ENCODE measurements around the gene KCNQ1OT1.

KCNQ1OT1 gene

GRCh38 chr11:2725368-2726300, 25.8 kb upstream of the KCNQ1OT1 start:
- Histone ChIP-seq H3K36me3 (ENCODE audit: control insufficient read depth, insufficient read depth, low read length) (no peaks in the 10 kb centered on the region), H3K9ac (ENCODE audit: low read length) (no peak overlapping the region), H3K27ac (ENCODE audit: low read depth, low read length) (no peak overlapping the region), H3K4me1 (ENCODE audit: control insufficient read depth, insufficient read depth, low read length) (peaks cover 13% of the 10 kb centered on the region), H3K4me3 (ENCODE audit: low read depth, low read length) (no peak overlapping the region), H3K27me3 (ENCODE audit: control insufficient read depth, insufficient read depth, low read length) (peaks cover 81% of the 10 kb centered on the region), H3K9me3 (ENCODE audit: control insufficient read depth, insufficient read depth, low read depth, low read length) (peaks cover 9% of the 10 kb centered on the region; the same call in 1 of the 2 replicates)

GRCh38 chr11:2724653-2725367, 25.0 kb upstream of the KCNQ1OT1 start:
- no peak overlapping the region for H3K27ac ChIP-seq (ENCODE audit: low read depth, low read length)
- peaks cover 21% of the 10 kb centered on the region for H3K4me1 ChIP-seq (ENCODE audit: control insufficient read depth, insufficient read depth, low read length)
- no peak overlapping the region for H3K9ac ChIP-seq (ENCODE audit: low read length)
- peaks cover 9% of the 10 kb centered on the region; the same call in 1 of the 2 replicates for H3K9me3 ChIP-seq (ENCODE audit: control insufficient read depth, insufficient read depth, low read depth, low read length)
- no peaks in the 10 kb centered on the region for H3K36me3 ChIP-seq (ENCODE audit: control insufficient read depth, insufficient read depth, low read length)
- peaks cover 89% of the 10 kb centered on the region for H3K27me3 ChIP-seq (ENCODE audit: control insufficient read depth, insufficient read depth, low read length)
- H3K4me3 ChIP-seq (ENCODE audit: low read depth, low read length): no peak overlapping the region

DNA sequence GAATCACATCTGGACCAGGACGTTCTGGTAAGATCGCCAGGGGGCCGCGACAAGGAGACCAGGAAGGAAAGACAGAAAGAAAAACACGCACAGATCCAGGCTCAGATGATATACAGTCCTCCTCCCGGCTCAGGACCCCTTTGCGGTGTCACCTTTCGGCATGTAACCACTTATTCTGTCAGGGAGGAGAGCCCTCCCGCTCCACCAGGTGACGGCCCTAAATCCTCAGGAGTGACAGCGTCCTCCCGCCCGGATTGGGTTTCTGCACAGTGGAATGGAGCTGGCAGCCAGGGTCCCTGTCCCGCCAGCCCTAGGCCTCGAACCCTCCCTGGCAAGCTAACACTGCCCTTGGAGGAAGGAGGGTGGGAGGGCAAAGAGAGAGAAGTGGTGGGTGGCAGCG, 24.3 kb upstream of the KCNQ1OT1 start:
- Histone ChIP-seq H3K9ac (ENCODE audit: low read length) (no peak overlapping the region), H3K4me1 (ENCODE audit: control insufficient read depth, insufficient read depth, low read length) (peaks cover 28% of the 10 kb centered on the region), H3K9me3 (ENCODE audit: control insufficient read depth, insufficient read depth, low read depth, low read length) (peaks cover 9% of the 10 kb centered on the region; the same call in 1 of the 2 replicates), H3K36me3 (ENCODE audit: control insufficient read depth, insufficient read depth, low read length) (no peaks in the 10 kb centered on the region), H3K27me3 (ENCODE audit: control insufficient read depth, insufficient read depth, low read length) (peaks cover 89% of the 10 kb centered on the region), H3K4me3 (ENCODE audit: low read depth, low read length) (no peak overlapping the region), H3K27ac (ENCODE audit: low read depth, low read length) (no peak overlapping the region)

GRCh38 chr11:2722955-2723354, 23.2 kb upstream of the KCNQ1OT1 start:
- Histone ChIP-seq H3K4me3 (ENCODE audit: low read depth, low read length) (no peak overlapping the region), H3K9me3 (ENCODE audit: control insufficient read depth, insufficient read depth, low read depth, low read length) (peaks cover 9% of the 10 kb centered on the region; the same call in 1 of the 2 replicates), H3K4me1 (ENCODE audit: control insufficient read depth, insufficient read depth, low read length) (peaks cover 40% of the 10 kb centered on the region), H3K36me3 (ENCODE audit: control insufficient read depth, insufficient read depth, low read length) (no peaks in the 10 kb centered on the region), H3K27me3 (ENCODE audit: control insufficient read depth, insufficient read depth, low read length) (peaks cover 93% of the 10 kb centered on the region), H3K9ac (ENCODE audit: low read length) (no peak overlapping the region), H3K27ac (ENCODE audit: low read depth, low read length) (no peak overlapping the region)

DNA sequence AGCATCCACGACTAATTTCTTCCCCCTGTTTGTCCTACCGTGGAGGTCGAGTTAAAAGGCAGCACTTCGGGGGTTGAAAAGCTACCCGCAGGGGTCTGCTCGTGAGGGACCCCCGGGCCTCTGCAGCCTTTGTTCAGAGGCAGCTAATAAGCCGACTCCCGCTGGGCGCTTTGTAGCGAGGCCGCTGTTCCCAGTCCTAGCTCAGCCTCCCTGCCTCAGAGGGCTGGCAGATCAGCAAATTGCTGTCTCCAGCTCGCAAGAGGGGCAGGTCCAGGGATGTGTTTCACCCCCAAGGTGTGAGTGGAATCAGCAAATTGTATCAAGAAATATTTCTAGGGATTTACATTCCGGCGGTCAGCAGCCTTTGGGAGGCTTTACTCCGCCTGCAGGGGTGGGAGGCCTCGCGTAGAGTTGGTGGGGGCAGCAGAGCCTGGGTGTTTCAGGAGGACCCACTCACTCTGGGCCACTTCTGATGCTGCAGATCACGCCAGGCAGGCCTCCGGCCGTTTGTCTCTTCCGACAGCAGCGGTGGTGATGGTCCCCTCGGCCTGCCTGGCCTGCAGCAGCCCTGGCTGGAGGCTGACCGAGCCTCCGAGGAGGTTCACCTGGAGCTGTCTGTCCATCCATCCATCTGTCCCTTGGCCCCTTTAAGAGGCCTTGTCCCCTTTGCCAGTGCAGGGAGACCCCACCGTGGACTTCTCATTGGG, 21.6 kb upstream of the KCNQ1OT1 start:
- Histone ChIP-seq H3K27me3 (ENCODE audit: control insufficient read depth, insufficient read depth, low read length) (peaks cover 95% of the 10 kb centered on the region), H3K4me1 (ENCODE audit: control insufficient read depth, insufficient read depth, low read length) (peaks cover 40% of the 10 kb centered on the region), H3K9me3 (ENCODE audit: control insufficient read depth, insufficient read depth, low read depth, low read length) (no peaks in the 10 kb centered on the region), H3K27ac (ENCODE audit: low read depth, low read length) (no peak overlapping the region), H3K4me3 (ENCODE audit: low read depth, low read length) (no peak overlapping the region), H3K9ac (ENCODE audit: low read length) (no peak overlapping the region), H3K36me3 (ENCODE audit: control insufficient read depth, insufficient read depth, low read length) (no peaks in the 10 kb centered on the region)

GRCh38 chr11:2719831-2720590, 20.2 kb upstream of the KCNQ1OT1 start:
- H3K4me3 ChIP-seq (ENCODE audit: low read depth, low read length): no peak overlapping the region
- no peaks in the 10 kb centered on the region for H3K36me3 ChIP-seq (ENCODE audit: control insufficient read depth, insufficient read depth, low read length)
- H3K27ac ChIP-seq (ENCODE audit: low read depth, low read length): no peak overlapping the region
- H3K9me3 ChIP-seq (ENCODE audit: control insufficient read depth, insufficient read depth, low read depth, low read length): no peaks in the 10 kb centered on the region
- H3K27me3 ChIP-seq (ENCODE audit: control insufficient read depth, insufficient read depth, low read length): peaks cover 99% of the 10 kb centered on the region
- H3K4me1 ChIP-seq (ENCODE audit: control insufficient read depth, insufficient read depth, low read length): peaks cover 40% of the 10 kb centered on the region
- H3K9ac ChIP-seq (ENCODE audit: low read length): no peak overlapping the region

DNA sequence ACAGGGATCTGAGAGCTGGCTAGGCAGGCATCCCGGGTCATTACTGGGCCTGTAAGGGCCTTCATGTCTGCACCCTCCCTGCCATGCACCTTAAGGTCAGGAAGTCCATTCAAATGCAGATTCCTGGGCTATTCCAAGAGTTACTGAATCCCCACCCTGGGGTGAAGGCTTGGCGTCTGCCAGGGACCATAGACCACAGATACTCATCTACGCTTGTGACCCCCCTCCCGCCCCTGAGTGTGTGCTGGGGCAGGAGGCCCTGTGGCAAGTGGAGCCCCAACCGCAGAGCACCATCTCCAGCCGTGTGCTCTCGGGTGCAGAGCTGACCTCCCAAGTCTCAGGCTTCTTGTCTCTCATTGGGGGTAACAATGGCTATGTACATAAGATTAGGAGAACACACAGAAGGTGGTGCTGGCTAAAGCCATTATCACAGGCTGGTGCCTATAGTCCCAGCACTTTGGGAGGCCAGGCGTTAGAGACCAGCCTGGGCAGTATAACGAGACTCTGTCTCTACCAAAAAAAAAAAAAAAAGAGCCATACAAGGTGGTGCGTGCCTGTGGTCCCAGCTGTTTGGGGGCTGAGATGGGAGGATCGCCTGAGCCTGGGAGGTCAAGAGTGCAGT, 19.1 kb upstream of the KCNQ1OT1 start:
- Histone ChIP-seq H3K27me3 (ENCODE audit: control insufficient read depth, insufficient read depth, low read length) (peaks cover 99% of the 10 kb centered on the region), H3K9me3 (ENCODE audit: control insufficient read depth, insufficient read depth, low read depth, low read length) (no peaks in the 10 kb centered on the region), H3K4me3 (ENCODE audit: low read depth, low read length) (no peak overlapping the region), H3K36me3 (ENCODE audit: control insufficient read depth, insufficient read depth, low read length) (no peaks in the 10 kb centered on the region), H3K27ac (ENCODE audit: low read depth, low read length) (no peak overlapping the region), H3K4me1 (ENCODE audit: control insufficient read depth, insufficient read depth, low read length) (peaks cover 40% of the 10 kb centered on the region), H3K9ac (ENCODE audit: low read length) (no peak overlapping the region)

DNA sequence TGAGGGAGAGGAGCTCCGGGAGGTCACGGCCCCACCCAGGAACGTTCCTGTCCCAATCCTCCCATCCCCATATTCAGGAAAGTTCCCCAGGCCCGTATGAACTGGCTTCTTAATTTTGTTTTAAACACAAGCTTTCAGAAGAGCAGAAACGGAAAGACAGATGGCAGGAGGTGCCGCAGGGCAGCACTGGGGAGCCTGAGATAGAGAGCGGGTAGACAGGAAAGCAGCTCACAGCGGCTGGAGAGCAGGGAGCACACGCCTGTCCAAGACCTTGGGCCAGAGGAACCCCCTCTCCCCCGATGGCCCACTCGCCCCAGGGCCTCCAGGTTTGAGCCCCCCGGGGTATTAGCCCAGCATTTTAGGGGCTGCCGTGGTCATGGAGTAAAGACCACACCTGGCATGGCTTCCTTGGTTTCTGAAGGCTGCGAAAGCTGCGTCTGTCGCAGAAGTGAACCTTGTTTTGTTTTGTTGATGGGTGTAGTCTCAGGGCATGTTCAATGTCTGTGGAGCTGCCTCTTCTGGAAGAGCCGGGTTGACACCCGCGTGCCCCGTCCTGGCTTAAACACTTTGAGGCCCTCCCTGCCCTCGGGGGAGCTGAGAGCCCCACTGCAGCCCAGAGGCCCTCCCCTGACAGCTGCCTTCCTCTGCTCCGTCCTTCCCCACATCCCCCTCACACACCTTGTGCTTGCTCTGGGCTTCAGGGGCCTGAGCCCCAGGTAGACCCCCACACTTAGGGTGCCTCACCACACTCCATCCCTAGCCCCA, 17.9 kb upstream of the KCNQ1OT1 start:
- Histone ChIP-seq H3K9ac (ENCODE audit: low read length) (no peak overlapping the region), H3K9me3 (ENCODE audit: control insufficient read depth, insufficient read depth, low read depth, low read length) (no peaks in the 10 kb centered on the region), H3K27me3 (ENCODE audit: control insufficient read depth, insufficient read depth, low read length) (peaks cover 98% of the 10 kb centered on the region), H3K4me3 (ENCODE audit: low read depth, low read length) (no peak overlapping the region), H3K4me1 (ENCODE audit: control insufficient read depth, insufficient read depth, low read length) (peaks cover 40% of the 10 kb centered on the region), H3K27ac (ENCODE audit: low read depth, low read length) (no peak overlapping the region), H3K36me3 (ENCODE audit: control insufficient read depth, insufficient read depth, low read length) (no peaks in the 10 kb centered on the region)

DNA sequence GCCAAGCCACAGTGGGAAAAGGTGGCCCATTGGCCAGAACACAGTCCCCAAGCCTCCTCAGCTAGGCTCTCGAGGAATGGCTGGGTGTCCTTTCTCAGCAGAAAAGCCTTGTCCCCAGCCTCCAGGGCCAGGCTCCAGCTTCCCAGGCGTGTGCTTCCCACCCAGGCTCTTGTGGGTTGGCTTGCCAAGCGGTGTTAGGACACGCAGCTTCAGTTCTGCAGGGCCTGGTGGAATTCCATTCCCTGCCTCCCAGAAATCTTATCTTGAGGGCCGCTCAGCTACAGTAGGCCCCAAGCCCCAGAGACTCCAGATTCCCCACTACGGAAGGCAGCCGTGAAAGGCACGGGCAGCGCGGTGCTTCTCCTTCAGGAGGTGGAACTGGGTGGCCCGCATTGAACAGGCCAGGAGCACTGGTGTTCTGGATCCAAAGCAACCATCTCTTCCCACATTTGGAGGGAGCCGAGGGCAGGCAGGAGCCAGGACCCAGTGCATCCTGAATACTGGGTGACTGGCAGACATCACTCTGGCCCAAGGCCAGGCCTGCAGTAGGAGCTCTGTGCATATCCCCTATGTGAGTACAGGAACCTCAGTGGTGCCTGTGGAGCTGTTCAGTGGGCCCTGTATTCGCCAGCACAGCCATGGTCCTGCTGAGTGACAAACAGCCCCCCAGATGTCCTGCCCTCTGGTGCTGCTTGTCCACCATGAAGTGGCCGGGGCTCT, 16.7 kb upstream of the KCNQ1OT1 start:
- H3K4me3 ChIP-seq (ENCODE audit: low read depth, low read length): no peak overlapping the region
- no peak overlapping the region for H3K9ac ChIP-seq (ENCODE audit: low read length)
- peaks cover 98% of the 10 kb centered on the region for H3K27me3 ChIP-seq (ENCODE audit: control insufficient read depth, insufficient read depth, low read length)
- peaks cover 36% of the 10 kb centered on the region for H3K4me1 ChIP-seq (ENCODE audit: control insufficient read depth, insufficient read depth, low read length)
- H3K36me3 ChIP-seq (ENCODE audit: control insufficient read depth, insufficient read depth, low read length): no peaks in the 10 kb centered on the region
- H3K27ac ChIP-seq (ENCODE audit: low read depth, low read length): no peak overlapping the region
- no peaks in the 10 kb centered on the region for H3K9me3 ChIP-seq (ENCODE audit: control insufficient read depth, insufficient read depth, low read depth, low read length)
